ENCODE data around the gene CENPP.

- TF ChIP-seq CTCF (IDR thresholded peaks at IDR 0.05; ENCODE audit: low read length) (no peak), EZH2phosphoT487 (IDR thresholded peaks at IDR 0.05; ENCODE audit: low read length) (no peak)
These were observed 188.9 kb downstream of the CENPP start for GRCh38 chr9:92514635-92515034.

Data from MM.1S (cell line).